AG09309 (cell line): ENCODE results near the gene AADACL4.

Source experiments
- DNase-seq: peaks from one replicate; pipeline ENCODE4 v3.0.0-alpha.2; 2010; ENCODE audit warnings: low read depth
- H3K4me3 ChIP-seq: 2 replicates; pipeline ENCODE4 v1.5.1; 2011; ENCODE audit warnings: mild to moderate bottlenecking, low read depth, low read length, moderate library complexity; ENCODE audit not compliant: control insufficient read depth
- CTCF ChIP-seq: IDR thresholded peaks from 2 replicates; pipeline ENCODE4 v1.5.1; 2011; ENCODE audit warnings: mild to moderate bottlenecking, low read depth, low read length, inconsistent platforms; ENCODE audit not compliant: insufficient read depth, control insufficient read depth; ENCODE audit errors: missing control alignments

AADACL4 gene

GRCh38 chr1:12629511-12629956, 14.4 kb upstream of the AADACL4 start:
- no peak overlapping the region for H3K4me3 ChIP-seq
- no peak for DNase-seq
- TF ChIP-seq CTCF, result no peak

- DNase-seq, result no peak
- no peak for TF ChIP-seq CTCF
- no peak overlapping the region for H3K4me3 ChIP-seq
These were observed 13.7 kb upstream of the AADACL4 start for GRCh38 chr1:12629985-12630760.

- DNase-seq, result no peak
- no peak for TF ChIP-seq CTCF
- no peak overlapping the region for H3K4me3 ChIP-seq
These were observed 12.8 kb upstream of the AADACL4 start for GRCh38 chr1:12630946-12631530.

- no peak overlapping the region for H3K4me3 ChIP-seq
- DNase-seq, result no peak
- no peak for TF ChIP-seq CTCF
These were observed 12.3 kb upstream of the AADACL4 start for GRCh38 chr1:12631571-12631970.

GRCh38 chr1:12634156-12634555, 9.7 kb upstream of the AADACL4 start:
- no peak overlapping the region for H3K4me3 ChIP-seq
- DNase-seq, result no peak
- TF ChIP-seq CTCF, result no peak

GRCh38 chr1:12634696-12635202, 9.1 kb upstream of the AADACL4 start:
- no peak overlapping the region for H3K4me3 ChIP-seq
- TF ChIP-seq CTCF, result no peak
- DNase-seq, result no peak
